ENCODE measurements around the gene C1QTNF5. TPM values are rescaled to one million over a fixed set of nuclear protein-coding genes. Genes with fewer than 3 reads are reported as not detected.

Gene C1QTNF5
- total RNA-seq, 1 experiment from 2014 or later = 0.11 TPM

DNA sequence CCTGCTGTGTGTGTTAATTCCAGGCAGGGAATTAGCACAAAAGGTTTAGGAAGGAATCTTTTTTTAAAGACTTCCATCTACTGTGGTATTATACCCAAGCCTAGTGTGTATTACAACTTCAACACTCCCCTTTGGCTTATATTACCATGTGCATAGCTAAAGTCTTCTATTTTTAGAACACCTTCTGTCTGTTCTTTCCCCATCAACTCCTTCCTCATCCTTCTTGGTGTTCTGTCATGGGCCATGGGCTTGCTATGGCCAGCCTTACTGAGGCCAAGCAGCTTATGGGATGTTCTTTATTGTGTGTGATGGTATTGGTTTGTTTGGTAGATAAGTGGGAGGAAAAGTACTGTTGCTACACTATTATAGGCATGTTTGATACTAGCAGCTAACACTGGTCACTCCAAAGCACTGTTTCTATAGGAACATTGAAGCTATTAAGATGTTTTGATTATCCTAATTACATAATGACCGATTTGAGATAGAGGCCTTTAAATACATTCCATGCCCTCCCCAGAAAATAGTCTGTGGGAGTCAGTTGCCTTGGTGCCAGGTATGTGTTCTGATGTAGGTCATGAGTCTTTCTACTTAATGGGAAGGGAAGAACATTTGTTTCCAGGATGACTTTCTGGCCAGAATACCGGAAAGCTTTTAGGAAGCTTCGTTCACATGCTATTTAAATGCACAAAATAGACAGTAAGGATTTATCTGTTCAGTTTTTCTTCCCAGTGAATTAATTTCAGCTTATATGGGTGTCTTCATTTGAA, 40.3 kb downstream of the C1QTNF5 start:
- no peak overlapping the region for H3K4me3 ChIP-seq
- no peak for DNase-seq (ENCODE audit: low read depth in 1 of 2, low spot score in 2 of 2)
- no peak overlapping the region for H3K27ac ChIP-seq
- H3K27me3 ChIP-seq (replicated peaks) = no peaks in the 10 kb centered on the region
- no peaks in the 10 kb centered on the region for H3K4me1 ChIP-seq (replicated peaks)
- peaks cover 19% of the 10 kb centered on the region for H3K36me3 ChIP-seq
- no peaks in the 10 kb centered on the region for H3K9me3 ChIP-seq (replicated peaks)

DNA sequence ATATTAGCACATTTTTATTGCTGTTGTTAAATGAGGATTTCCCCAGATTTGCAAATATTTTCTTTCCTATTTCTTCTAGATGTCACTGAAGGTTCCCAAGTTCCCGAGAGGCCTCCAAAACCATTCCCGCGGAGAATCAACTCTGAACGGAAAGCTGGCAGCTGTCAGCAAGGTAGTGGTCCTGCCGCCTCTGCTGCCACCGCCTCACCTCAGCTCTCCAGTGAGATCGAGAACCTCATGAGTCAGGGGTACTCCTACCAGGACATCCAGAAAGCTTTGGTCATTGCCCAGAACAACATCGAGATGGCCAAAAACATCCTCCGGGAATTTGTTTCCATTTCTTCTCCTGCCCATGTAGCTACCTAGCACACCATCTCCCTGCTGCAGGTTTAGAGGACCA, 41.3 kb downstream of the C1QTNF5 start:
- Histone ChIP-seq H3K27ac (no peak overlapping the region), H3K4me3 (no peak overlapping the region), H3K4me1 (replicated peaks) (no peaks in the 10 kb centered on the region), H3K36me3 (peaks cover 19% of the 10 kb centered on the region), H3K27me3 (replicated peaks) (no peaks in the 10 kb centered on the region), H3K9me3 (replicated peaks) (no peaks in the 10 kb centered on the region)
- no peak for DNase-seq (ENCODE audit: low read depth in 1 of 2, low spot score in 2 of 2)

DNA sequence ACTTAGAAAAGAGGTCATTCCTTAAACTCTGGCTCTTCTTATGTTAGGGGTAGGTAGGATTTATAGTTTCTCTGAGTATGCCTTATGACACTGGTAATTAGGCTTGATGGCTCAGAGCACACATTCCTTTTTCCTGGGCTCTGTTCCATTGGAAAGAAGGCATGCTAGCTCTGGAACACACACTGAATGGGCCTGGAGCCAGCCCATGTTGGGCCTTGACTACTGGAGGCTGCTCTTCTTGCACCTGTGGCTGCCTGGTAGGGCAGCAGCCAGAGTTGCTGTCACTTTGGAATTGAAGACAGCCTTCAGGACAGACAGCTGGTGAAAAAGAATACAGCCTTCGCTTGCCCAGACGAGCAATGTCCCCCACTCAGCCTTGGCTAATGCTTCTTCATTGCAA, 42.0 kb downstream of the C1QTNF5 start:
- Histone ChIP-seq H3K9me3 (replicated peaks) (no peaks in the 10 kb centered on the region), H3K36me3 (peaks cover 18% of the 10 kb centered on the region), H3K4me3 (no peak overlapping the region), H3K27ac (no peak overlapping the region), H3K4me1 (replicated peaks) (no peaks in the 10 kb centered on the region), H3K27me3 (replicated peaks) (no peaks in the 10 kb centered on the region)
- DNase-seq (ENCODE audit: low read depth in 1 of 2, low spot score in 2 of 2) = no peak

DNA sequence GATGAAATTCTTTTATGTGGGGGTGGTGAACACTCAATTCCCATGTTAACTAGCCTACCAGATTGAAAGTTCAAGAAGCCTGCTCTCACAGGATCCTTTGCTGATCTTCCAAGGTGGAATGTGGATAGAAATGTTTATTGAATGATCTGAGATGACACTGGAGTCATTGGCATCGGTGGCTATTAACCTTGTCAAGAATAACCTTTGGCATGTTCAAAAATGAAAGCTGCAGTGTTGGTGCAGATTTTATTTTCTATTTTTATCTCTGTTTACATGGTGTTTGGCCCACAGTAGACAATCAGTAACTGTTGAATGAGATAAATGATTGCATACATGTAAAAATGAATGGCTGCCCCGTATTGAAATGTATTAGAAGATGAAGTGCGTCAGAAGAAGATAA, 42.7 kb downstream of the C1QTNF5 start:
- no peak for DNase-seq (ENCODE audit: low read depth in 1 of 2, low spot score in 2 of 2)

DNA sequence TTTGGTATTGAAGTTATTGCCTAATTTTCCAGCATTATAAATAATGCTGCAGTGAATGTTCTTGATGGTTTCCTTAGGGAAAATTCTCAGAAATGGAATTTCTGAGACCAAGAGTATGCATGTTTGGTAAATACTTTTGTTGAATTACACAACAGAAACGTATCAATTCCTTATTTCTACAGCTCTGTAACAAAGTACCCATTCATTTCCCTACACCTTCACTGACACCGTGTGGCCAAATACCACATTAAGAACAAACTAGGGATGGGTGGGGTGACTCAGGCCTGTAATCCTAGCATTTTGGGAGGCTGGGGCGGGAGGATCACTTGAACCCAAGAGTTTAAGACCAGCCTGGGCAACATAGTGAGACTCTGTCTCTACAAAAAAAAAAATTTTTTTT, 45.5 kb downstream of the C1QTNF5 start:
- Histone ChIP-seq H3K27me3 (replicated peaks) (no peaks in the 10 kb centered on the region), H3K4me1 (replicated peaks) (no peaks in the 10 kb centered on the region), H3K9me3 (replicated peaks) (peaks cover 5% of the 10 kb centered on the region; the same call in 1 of the 2 replicates), H3K27ac (no peak overlapping the region), H3K36me3 (peaks cover 17% of the 10 kb centered on the region), H3K4me3 (no peak overlapping the region)
- DNase-seq (ENCODE audit: low read depth in 1 of 2, low spot score in 2 of 2) = no peak

More for the DNA sequence above, 42.7 kb downstream of the C1QTNF5 start:
- peaks cover 11% of the 10 kb centered on the region for H3K36me3 ChIP-seq
- H3K27ac ChIP-seq = no peak overlapping the region
- no peaks in the 10 kb centered on the region for H3K9me3 ChIP-seq (replicated peaks)
- no peaks in the 10 kb centered on the region for H3K4me1 ChIP-seq (replicated peaks)
- H3K27me3 ChIP-seq (replicated peaks) = no peaks in the 10 kb centered on the region
- no peak overlapping the region for H3K4me3 ChIP-seq

DNA sequence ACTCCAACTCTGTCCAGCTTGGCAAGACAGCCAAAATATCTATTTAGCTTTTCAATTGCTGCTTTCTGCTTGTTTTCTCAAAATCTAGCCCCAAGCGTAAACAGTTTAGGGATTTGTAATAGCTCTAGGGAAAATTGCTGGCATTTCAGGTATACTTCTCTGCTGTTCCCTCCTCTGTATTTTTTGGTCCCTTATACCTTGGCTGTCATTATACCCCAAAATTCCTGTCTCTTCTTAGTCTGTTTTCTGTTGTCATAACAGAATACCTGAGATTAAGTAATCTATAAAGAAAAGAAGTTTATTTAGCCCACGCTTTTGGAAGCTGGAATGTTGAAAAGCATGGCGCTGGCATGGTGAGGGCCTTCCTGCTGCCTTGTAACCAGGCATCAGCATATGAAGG, 47.2 kb downstream of the C1QTNF5 start:
- H3K4me3 ChIP-seq = no peak overlapping the region
- DNase-seq (ENCODE audit: low read depth in 1 of 2, low spot score in 2 of 2) = no peak
- no peaks in the 10 kb centered on the region for H3K27me3 ChIP-seq (replicated peaks)
- H3K4me1 ChIP-seq (replicated peaks) = no peaks in the 10 kb centered on the region
- peaks cover 5% of the 10 kb centered on the region; the same call in 1 of the 2 replicates for H3K9me3 ChIP-seq (replicated peaks)
- no peak overlapping the region for H3K27ac ChIP-seq
- peaks cover 11% of the 10 kb centered on the region; the same call in 1 of the 2 replicates for H3K36me3 ChIP-seq

DNA sequence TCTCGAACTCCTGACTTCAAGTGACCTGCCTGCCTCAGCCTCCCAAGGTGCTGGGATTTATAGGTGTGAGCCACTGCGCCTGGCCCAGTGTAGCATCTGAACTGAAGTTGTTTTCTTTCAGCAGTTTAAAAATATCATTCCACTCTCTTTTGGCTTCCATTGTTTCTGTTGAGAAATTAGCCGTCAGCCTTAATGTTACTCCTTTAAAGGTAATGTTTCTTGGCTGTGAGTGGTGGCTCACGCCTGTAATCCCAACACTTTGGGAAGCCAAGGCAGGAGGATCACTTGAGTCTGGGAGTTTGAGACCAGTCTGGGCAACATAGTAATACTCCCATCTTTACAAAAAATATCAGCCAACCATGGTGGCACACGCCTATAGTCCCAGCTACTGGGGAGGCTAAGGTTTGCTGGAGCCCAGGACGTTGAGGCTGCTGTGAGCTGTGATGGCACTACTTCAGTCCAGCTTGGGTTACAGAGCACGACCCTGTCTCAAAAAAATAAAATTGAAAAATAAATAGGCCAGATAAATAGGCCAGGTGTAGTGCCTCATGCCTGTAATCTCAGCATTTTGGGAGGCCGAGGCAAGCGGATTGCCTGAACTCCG, 49.7 kb downstream of the C1QTNF5 start:
- H3K27ac ChIP-seq = no peak overlapping the region
- peaks cover 5% of the 10 kb centered on the region; the same call in 1 of the 2 replicates for H3K9me3 ChIP-seq (replicated peaks)
- peaks cover 15% of the 10 kb centered on the region for H3K36me3 ChIP-seq
- no peak overlapping the region for H3K4me3 ChIP-seq
- H3K27me3 ChIP-seq (replicated peaks) = no peaks in the 10 kb centered on the region
- DNase-seq (ENCODE audit: low read depth in 1 of 2, low spot score in 2 of 2) = no peak
- no peaks in the 10 kb centered on the region for H3K4me1 ChIP-seq (replicated peaks)

Other genes starting within 250 kb of the C1QTNF5 start
- 9.7 and 17.0 TPM in 2 replicates for gene DPAGT1, start 239.0 kb downstream of the C1QTNF5 start, total RNA-seq (2014; rRNA removed; shearing (Covaris generic))
- gene C2CD2L, start 233.5 kb downstream of the C1QTNF5 start, total RNA-seq (2014; rRNA removed; shearing (Covaris generic)) = 5.1 and 5.4 TPM in 2 replicates
- 3.1 and 6.7 TPM in 2 replicates for gene HINFP, start 219.3 kb downstream of the C1QTNF5 start, total RNA-seq (2014; rRNA removed; shearing (Covaris generic))
- gene ABCG4, start 191.8 kb downstream of the C1QTNF5 start, total RNA-seq (2014; rRNA removed; shearing (Covaris generic)) = 0.05 TPM in 1 of 2 replicates, not detected in the other
- gene NLRX1, start 172.2 kb downstream of the C1QTNF5 start, total RNA-seq (2014; rRNA removed; shearing (Covaris generic)) = 3.1 and 5.5 TPM in 2 replicates
- not detected in 2 replicates for gene NHERF4, start 155.4 kb downstream of the C1QTNF5 start, total RNA-seq (2014; rRNA removed; shearing (Covaris generic))
- 5.0 and 9.1 TPM in 2 replicates for gene CBL, start 134.5 kb downstream of the C1QTNF5 start, total RNA-seq (2014; rRNA removed; shearing (Covaris generic))
- 272 and 358 TPM in 2 replicates for gene MCAM, start 23.8 kb downstream of the C1QTNF5 start, total RNA-seq (2014; rRNA removed; shearing (Covaris generic))
- gene RNF26, start 6.4 kb downstream of the C1QTNF5 start, total RNA-seq (2014; rRNA removed; shearing (Covaris generic)) = 2.2 and 3.4 TPM in 2 replicates
- not detected in 2 replicates for gene MFRP, start 5.8 kb upstream of the C1QTNF5 start, total RNA-seq (2014; rRNA removed; shearing (Covaris generic))
- gene USP2, start 40.8 kb upstream of the C1QTNF5 start, total RNA-seq (2014; rRNA removed; shearing (Covaris generic)) = 0.21 TPM in 1 of 2 replicates, not detected in the other
- gene THY1, start 82.3 kb upstream of the C1QTNF5 start, total RNA-seq (2014; rRNA removed; shearing (Covaris generic)) = 7.4 and 51.6 TPM in 2 replicates